Aorta (tissue), 5 donors: ENCODE data around the gene PDE3A. TPM values are rescaled to one million over a fixed set of nuclear protein-coding genes. Genes with fewer than 3 reads are reported as not detected.
"Not testable (repeated sequence)": the region's sequence is repeated elsewhere in the genome, so short reads cannot be mapped to it uniquely, and the experiment has no call there.

Source experiments
- ATAC-seq: fragments of 200-7000 bp; cut with Tn5 transposase; one replicate; pipeline ENCODE4 v1.9.1; 2022; ENCODE audit warnings: moderate library complexity; ENCODE audit not compliant: low FRiP score
- DNase-seq, 2 donors: peaks; one replicate each; pipeline ENCODE4 v3.0.0-alpha.2; 2020
- H3K27ac ChIP-seq, 2 donors: one replicate each; pipeline ENCODE4 v1.5.1; 2013; ENCODE audit warnings: low read length in 2 of 2, mild to moderate bottlenecking in 2 of 2, moderate library complexity in 2 of 2, control low read depth in 1 of 2, inconsistent platforms in 1 of 2, low read depth in 1 of 2
- H3K27me3 ChIP-seq, 2 donors: one replicate each; pipeline ENCODE4 v1.6.1; 2013; ENCODE audit warnings: control low read depth in 1 of 2, low read length in 1 of 2, mild to moderate bottlenecking in 1 of 2, moderate library complexity in 1 of 2; ENCODE audit not compliant: insufficient read depth in 2 of 2, control insufficient read depth in 1 of 2
- H3K36me3 ChIP-seq, 2 donors: one replicate each; pipeline ENCODE4 v1.6.1; 2013; ENCODE audit warnings: control low read depth in 1 of 2, low read length in 1 of 2, mild to moderate bottlenecking in 1 of 2; ENCODE audit not compliant: insufficient read depth in 2 of 2, control insufficient read depth in 1 of 2
- H3K4me1 ChIP-seq, 2 donors: one replicate each; pipeline ENCODE4 v1.6.1; 2013; ENCODE audit warnings: low read length in 2 of 2, control low read depth in 1 of 2, mild to moderate bottlenecking in 1 of 2, moderate library complexity in 1 of 2; ENCODE audit not compliant: insufficient read depth in 2 of 2, control insufficient read depth in 1 of 2
- H3K4me3 ChIP-seq, 2 donors: one replicate each; pipeline ENCODE4 v1.5.1; 2013; ENCODE audit warnings: low read length in 2 of 2, control low read depth in 1 of 2, mild to moderate bottlenecking in 1 of 2
- H3K9me3 ChIP-seq: one replicate; pipeline ENCODE4 v1.6.1; 2013; ENCODE audit warnings: mild to moderate bottlenecking, low read length; ENCODE audit not compliant: control insufficient read depth
- WGBS, 2 donors: extraction: QIAGEN DNeasy Blood & Tissue Kit; methylation state at CpG; one replicate each; pipeline ENCODE4 v1.1.7; 2013; 5-methylcytosine and 5-hydroxymethylcytosine counted together
- intact Hi-C, 2 donors: fragments of 100-400 bp; cut with DNase I; formaldehyde crosslinking; loops; one replicate each; pipeline versions ENCODE4 v1.14.2 to v1.15.0; 2022
- long read RNA-seq, 2 donors: library from polyadenylated mRNA; unstranded; transcript quantifications; one replicate each; pipeline ENCODE4 v2.0.0, GENCODE V29; 2020 to 2021
- polyA plus RNA-seq, 2 donors: library from polyadenylated mRNA; stranded (reverse); fragments of 200-250 nt; gene quantifications; one replicate each; pipeline ENCODE4 v1.2.3, GENCODE V29; 2013
- total RNA-seq, 2 donors: library from RNA; stranded (reverse); fragmentation: NEBNext Ultra II Directional; extraction: Animal tissue kit (Norgen Biotek cat#: 25700); gene quantifications; one replicate each; pipeline ENCODE4 v1.2.1, GENCODE V29; 2021
- donor health status: healthy with polysubstance abuse.
- donor health status: Bipolar disorder and iron deficiency.
- donor health status: DM: no; HTN: no; CAD: no.
- donor health status: DM: no; HTN: no; CAD: no.
- donor health status: DM: yes; HTN: yes; CAD: no.

Gene PDE3A
- 10 to 100 TPM; 94.7 to 99.3 TPM for total RNA-seq
- polyA plus RNA-seq = 10 to 100 TPM in 1 of 2 donors, 1 to 10 TPM in 1; 7.4 to 30.1 TPM
- long read RNA-seq, donor 1, full-length matches to known transcripts = 13 of 74 reads
- long read RNA-seq, donor 1, partial matches to known transcripts = 21 of 74 reads
- long read RNA-seq, donor 1, other reads (novel, unspliced or antisense) = 40 of 74 reads
- long read RNA-seq, donor 2, partial matches to known transcripts = 19 of 74 reads
- long read RNA-seq, donor 2, other reads (novel, unspliced or antisense) = 55 of 74 reads

- Histone ChIP-seq H3K27ac (peak within 1 kb of the TSS; percentile 35 to 59), H3K36me3 (no peaks in the 10 kb centered on the region), H3K4me3 (peak within 1 kb of the TSS; percentile 84 to 95), H3K4me1 (peaks cover 0 to 2% of the 10 kb centered on the region in 2 donors), H3K27me3 (no peaks in the 10 kb centered on the region), H3K9me3 (no peaks in the 10 kb centered on the region)
- ATAC-seq (peak; percentile 84), DNase-seq (peak; percentile 86 to 88)
- intact Hi-C loops = loop anchor here in 1 of 2 donors (5.0 to 10.0 kb wide), 3 partner anchors 91 to 613 kb away; no protein-coding TSS in a partner anchor
- 0% methylated on average over 24 of the region's 24 CpGs for WGBS, 2 donors
Observed at GRCh38 chr12:20368114-20368650, at the start of gene PDE3A. TSS of gene PDE3A (plus strand) at chr12:20368537. CDS start at chr12:20369285, 748 bp downstream.

- Histone ChIP-seq H3K4me3 (peak overlapping the region in 1 of 2 donors; percentile 69), H3K36me3 (no peaks in the 10 kb centered on the region), H3K9me3 (no peaks in the 10 kb centered on the region), H3K27me3 (no peaks in the 10 kb centered on the region), H3K4me1 (no peaks in the 10 kb centered on the region), H3K27ac (no peak overlapping the region)
- intact Hi-C loops = no loop called here
- ATAC-seq (no peak), DNase-seq (no peak)
- 30 to 34% methylated on average over 4 of the region's 4 CpGs for WGBS, 2 donors
Observed at GRCh38 chr12:20319366-20319765, 49.0 kb upstream of the PDE3A start.

DNA sequence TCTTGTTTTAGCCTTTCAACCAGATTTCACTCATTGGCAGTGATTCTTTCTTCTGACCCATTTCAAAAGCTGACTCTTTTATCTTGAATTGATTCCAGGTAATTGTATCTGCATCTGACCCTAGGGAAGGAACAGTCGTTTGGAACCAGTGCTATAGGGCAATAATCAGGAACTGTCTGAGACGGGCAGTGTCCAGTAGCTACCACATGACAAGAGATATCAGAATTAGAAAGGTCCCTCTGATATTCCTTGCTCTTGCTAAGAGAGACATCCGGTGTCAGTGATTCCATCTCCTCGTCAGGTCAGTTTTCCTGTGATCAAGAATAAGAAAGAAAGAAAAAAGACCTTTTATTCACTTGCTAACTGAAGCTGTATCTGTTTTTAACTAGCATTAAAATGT is 47.8 kb upstream of the PDE3A start:
- whole genome bisulfite sequencing, 2 donors = 41 to 46% methylated on average over 4 of the region's 4 CpGs
- no peak for DNase-seq
- intact Hi-C loops = no loop called here

DNA sequence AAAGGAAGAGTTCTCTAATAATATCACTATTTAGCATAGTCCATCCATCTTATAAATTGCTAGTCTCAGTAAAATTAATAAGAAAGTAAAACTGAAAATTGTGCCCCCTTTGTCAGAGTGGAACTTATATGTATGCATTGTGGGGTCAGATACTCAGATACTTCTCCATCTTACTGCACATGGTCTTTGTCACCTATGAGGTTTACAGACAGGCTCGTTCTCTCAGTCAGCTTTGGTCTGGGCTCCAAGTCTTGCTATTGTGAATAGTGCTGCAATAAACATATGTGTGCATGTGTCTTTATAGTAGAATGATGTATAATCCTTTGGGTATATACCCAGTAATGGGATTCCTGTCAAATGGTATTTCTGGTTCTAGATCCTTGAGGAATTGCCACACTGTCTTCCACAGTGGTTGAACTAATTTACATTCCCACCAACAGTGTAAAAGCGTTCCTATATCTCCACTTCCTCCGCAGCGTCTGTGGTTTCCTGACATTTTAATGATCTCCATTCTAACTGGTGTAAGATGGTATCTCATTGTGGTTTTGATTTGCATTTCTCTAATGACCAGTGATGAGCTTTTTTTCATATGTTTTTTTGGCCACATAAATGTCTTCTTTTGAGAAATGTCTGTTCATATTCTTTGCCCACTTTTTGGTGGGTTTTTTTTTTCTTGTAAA is 37.4 kb upstream of the PDE3A start:
- H3K9me3 ChIP-seq, DNase-seq, intact Hi-C loops, ATAC-seq, H3K4me1 ChIP-seq, H3K36me3 ChIP-seq, H3K4me3 ChIP-seq, H3K27me3 ChIP-seq, H3K27ac ChIP-seq: not testable (repeated sequence)
- WGBS, 2 donors = 95 to 96% methylated on average over 4 of the region's 4 CpGs

More for the DNA sequence above, 47.8 kb upstream of the PDE3A start:
- H3K9me3 ChIP-seq = no peaks in the 10 kb centered on the region
- no peak overlapping the region for H3K27ac ChIP-seq
- no peak overlapping the region for H3K4me3 ChIP-seq
- ATAC-seq = peak; percentile 56
- H3K36me3 ChIP-seq = no peaks in the 10 kb centered on the region
- no peaks in the 10 kb centered on the region for H3K4me1 ChIP-seq
- H3K27me3 ChIP-seq = no peaks in the 10 kb centered on the region

DNA sequence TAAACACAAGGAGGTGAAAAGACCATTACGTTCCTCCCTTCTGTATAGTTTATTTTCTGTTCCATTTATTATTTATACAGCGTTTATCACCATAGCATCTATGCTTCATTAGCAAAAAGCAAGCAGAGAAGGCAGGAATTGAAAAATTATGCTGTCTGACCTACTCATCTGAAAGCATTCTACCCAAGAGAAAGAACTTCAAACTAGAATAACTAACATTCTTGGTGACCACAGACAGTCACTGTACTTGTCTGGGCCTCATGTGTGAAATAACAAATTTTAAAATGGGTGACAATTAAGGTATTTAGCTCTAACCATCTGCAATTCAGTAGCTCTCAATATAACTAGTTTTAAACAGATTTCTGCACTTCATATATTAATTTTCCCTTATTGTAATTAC is 29.3 kb upstream of the PDE3A start:
- WGBS, 2 donors = 80 to 82% methylated on average over 2 of the region's 2 CpGs
- intact Hi-C loops = no loop called here
- no peaks in the 10 kb centered on the region for H3K36me3 ChIP-seq
- ATAC-seq = no peak
- no peak overlapping the region for H3K27ac ChIP-seq
- no peak overlapping the region for H3K4me3 ChIP-seq
- DNase-seq = no peak
- H3K27me3 ChIP-seq = no peaks in the 10 kb centered on the region
- H3K4me1 ChIP-seq = no peaks in the 10 kb centered on the region
- H3K9me3 ChIP-seq = peaks cover 4% of the 10 kb centered on the region

DNA sequence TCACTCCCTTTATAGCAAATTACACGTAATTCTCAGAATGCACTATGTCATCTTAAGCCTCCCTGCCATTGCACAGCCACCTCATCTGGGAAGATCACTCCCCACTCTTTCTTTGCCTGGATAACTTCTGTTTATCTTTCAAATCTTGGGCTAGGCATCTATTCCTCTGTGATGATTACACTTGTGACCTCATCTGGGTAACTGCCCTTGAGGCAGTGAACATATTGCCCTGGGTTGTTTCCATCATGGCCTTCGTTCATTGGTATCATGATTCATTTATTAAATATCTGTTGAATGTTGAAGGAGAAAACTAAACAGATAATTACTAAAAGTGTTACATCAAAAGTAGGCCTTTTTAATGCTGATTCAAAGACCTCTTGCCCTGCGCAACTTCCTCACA is 26.2 kb upstream of the PDE3A start:
- H3K4me1 ChIP-seq = no peaks in the 10 kb centered on the region
- no peaks in the 10 kb centered on the region for H3K9me3 ChIP-seq
- WGBS, 2 donors = 89 to 92% methylated on average over 3 of the region's 3 CpGs
- ATAC-seq = no peak
- no peaks in the 10 kb centered on the region for H3K27me3 ChIP-seq
- H3K4me3 ChIP-seq = no peak overlapping the region
- no peak overlapping the region for H3K27ac ChIP-seq
- intact Hi-C loops = no loop called here
- no peak for DNase-seq
- no peaks in the 10 kb centered on the region for H3K36me3 ChIP-seq

- intact Hi-C loops = no loop called here
- H3K27me3 ChIP-seq = no peaks in the 10 kb centered on the region
- no peaks in the 10 kb centered on the region for H3K4me1 ChIP-seq
- 23 to 24% methylated on average over 3 of the region's 3 CpGs for WGBS, 2 donors
- H3K4me3 ChIP-seq = no peak overlapping the region
- DNase-seq (no peak), ATAC-seq (no peak)
- H3K27ac ChIP-seq = no peak overlapping the region
- no peaks in the 10 kb centered on the region for H3K9me3 ChIP-seq
- no peaks in the 10 kb centered on the region for H3K36me3 ChIP-seq
Observed at GRCh38 chr12:20345866-20346265, 22.5 kb upstream of the PDE3A start.

DNA sequence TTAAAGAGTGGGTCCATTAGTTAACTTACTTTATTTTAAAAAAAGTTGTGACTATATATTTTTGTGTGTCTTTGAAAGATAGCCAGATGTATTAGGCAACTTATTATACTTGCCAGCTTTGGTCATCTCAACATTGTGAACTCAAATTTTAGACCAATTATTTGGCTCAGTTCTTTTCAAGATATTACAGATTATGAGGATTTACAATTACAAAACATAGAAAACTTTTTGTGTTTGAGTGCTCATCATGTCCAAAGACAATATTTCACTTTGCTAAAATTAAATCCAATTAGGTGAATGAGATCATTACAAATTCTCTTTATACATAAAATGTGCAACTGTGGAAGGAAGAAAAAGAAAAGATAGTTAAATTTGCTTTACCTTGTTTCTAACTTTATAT is 18.3 kb upstream of the PDE3A start:
- H3K27ac ChIP-seq = no peak overlapping the region
- H3K27me3 ChIP-seq = no peaks in the 10 kb centered on the region
- peaks cover 0 to 5% of the 10 kb centered on the region in 2 donors for H3K4me1 ChIP-seq
- intact Hi-C loops = no loop called here
- no peaks in the 10 kb centered on the region for H3K36me3 ChIP-seq
- no peak for ATAC-seq
- H3K9me3 ChIP-seq = no peaks in the 10 kb centered on the region
- no peak for DNase-seq
- no peak overlapping the region for H3K4me3 ChIP-seq

GRCh38 chr12:20350495-20350894 is 17.8 kb upstream of the PDE3A start:
- intact Hi-C loops = no loop called here
- H3K4me3 ChIP-seq = no peak overlapping the region
- DNase-seq = no peak
- H3K27me3 ChIP-seq = no peaks in the 10 kb centered on the region
- peaks cover 0 to 5% of the 10 kb centered on the region in 2 donors for H3K4me1 ChIP-seq
- 2 to 5% methylated on average over 5 of the region's 5 CpGs for WGBS, 2 donors
- ATAC-seq = peak; percentile 52
- no peaks in the 10 kb centered on the region for H3K9me3 ChIP-seq
- no peaks in the 10 kb centered on the region for H3K36me3 ChIP-seq
- no peak overlapping the region for H3K27ac ChIP-seq
